ENCODE measurements around the gene MTURN.
"Not testable (repeated sequence)": the region's sequence is repeated elsewhere in the genome, so short reads cannot be mapped to it uniquely, and the experiment has no call there.

MTURN gene

DNA sequence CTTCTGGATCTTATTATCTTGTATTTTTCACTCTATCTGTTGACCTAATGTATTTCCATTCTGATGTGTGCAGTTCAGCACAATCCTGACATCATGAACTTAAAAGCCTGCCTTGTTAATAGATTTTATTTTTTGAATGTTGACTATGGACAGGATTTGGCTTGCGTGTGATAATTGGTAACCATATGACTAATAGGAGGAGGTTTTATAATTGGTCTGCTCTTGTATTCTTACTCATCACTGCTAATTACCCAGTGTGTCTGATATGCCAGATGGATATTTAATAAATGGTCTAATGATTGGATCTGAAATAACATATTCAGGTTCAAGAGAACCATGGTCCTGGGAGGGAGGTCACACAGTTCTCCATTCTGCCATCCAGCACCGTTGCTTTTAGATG is 45.9 kb downstream of the MTURN start:
- no peak for DNase-seq (ENCODE audit: low spot score)

- no peak for DNase-seq (ENCODE audit: low spot score)
Observed at GRCh38 chr7:30181211-30181610, 46.4 kb downstream of the MTURN start.

GRCh38 chr7:30181736-30182522 is 47.1 kb downstream of the MTURN start:
- no peak for DNase-seq (ENCODE audit: low spot score)

DNA sequence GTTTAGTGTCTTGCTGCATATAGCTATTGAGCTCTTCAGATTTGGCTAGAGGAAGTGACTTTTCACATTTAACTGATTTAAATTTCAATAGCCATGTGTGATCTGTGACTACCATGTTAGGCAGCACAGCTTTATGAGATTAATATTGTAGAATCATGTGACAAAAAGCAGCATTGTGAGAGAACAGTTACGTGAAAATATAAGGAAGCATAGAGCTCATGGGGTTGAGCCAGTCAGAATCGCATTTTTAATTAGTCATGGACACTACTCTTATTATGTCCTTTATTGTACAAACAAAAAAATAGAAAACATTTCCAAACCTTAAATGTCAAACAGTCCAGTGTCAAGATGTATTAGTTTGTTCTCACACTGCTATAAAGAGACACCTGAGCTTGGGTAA is 48.0 kb downstream of the MTURN start:
- no peak for DNase-seq (ENCODE audit: low spot score)

DNA sequence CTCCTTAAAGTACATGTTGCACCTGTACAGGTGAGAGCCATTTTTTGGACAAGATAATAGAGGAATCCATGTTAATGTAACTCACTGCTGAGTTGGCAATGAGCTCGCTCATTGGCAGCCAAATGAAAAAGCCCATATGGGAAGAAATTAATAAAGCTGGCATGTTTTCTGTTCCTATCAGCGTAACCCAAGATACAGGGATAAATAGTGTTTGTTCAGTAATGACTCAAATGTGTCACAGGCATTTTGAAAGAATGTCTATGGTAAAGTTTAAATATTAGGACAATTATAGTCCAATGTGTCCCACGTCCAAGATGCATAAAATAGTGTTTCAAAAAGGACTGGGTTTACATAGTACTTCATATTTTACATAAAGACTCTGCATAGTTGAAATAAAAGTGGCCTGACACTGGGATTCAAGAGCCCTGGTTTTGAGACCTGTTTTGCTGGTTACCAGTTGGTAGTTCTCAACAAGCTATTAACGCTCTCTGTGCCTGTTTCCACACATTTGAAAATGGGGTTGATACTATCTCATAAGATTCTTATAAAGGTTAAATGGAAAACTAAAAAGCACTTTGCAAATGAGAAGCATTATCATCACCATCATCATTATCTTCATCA is 49.1 kb downstream of the MTURN start:
- no peak for DNase-seq (ENCODE audit: low spot score)

DNA sequence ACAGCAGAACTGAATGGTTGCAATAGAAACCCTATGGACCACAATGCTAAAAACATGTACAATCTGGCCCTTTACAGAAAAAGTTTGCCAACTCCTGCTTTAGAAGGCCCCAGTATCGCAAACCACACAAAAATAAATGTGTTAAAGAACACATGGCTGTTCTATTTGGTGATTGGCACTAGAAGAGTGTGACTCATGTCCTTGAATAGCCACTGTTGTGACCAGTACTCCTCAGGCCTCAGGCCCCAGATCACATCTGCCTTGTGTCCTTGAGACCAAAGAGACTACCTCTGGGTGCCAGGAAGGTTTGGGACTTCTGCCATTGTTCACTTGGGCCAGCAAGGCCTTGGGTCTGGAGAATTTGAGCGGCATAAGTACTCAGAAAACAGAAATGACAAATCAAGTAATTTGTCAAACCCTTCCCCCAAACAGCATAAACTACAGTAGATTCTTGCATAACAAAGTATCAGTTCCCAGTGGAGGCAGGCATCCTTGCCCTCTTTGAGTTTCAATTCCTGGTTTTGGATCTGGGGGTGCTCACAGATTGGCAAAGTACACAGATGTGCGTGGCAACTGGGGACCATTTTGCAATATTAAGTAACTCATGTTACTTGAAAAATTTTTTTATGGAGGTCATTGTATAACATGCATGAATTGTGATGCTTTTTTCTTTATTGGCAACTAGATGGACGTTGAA is 50.2 kb downstream of the MTURN start:
- DNase-seq (ENCODE audit: low spot score), result no peak

DNA sequence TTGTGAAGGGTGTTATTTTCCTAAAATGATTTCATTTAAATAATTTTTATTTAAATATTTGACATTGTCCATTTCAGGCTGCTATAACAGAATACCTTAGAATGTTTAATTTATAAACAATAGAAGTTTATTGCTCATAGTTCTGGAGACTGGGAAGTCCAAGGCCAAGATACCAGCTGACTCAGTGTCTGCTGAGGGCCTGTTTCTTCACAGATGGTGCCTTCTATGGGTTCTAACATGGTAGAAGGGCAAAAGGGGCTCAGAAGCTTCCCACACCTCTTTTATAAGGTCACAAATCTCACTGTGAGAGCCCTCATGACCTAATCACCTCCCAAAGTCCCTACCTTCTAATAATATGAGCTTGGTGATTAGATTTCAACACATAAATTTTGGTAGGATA is 50.7 kb downstream of the MTURN start:
- no peak for DNase-seq (ENCODE audit: low spot score)

GRCh38 chr7:30186725-30187124 is 51.9 kb downstream of the MTURN start:
- DNase-seq (ENCODE audit: low spot score), result no peak

- DNase-seq (ENCODE audit: low spot score), result no peak
Observed at GRCh38 chr7:30187513-30187912, 52.7 kb downstream of the MTURN start.

DNA sequence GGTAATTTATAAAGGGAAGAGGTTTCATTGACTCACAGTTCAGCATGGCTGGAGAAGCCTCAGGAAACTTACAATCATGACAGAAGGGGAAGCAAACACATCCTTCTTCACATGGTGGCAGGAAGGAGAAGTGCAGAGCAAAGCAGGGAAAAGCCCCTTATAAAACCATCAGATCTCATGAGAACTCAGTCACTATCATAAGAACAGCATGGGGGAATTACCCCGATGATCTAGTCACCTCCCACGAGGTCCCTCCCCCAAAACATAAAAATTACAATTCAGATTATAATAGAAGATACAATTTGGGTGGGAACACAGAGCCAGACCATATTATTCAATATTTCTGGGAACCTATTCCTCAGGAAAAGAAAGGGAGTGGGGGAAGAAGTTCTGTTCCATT is 53.6 kb downstream of the MTURN start:
- not testable (repeated sequence) for DNase-seq (ENCODE audit: low spot score)

- no peak for DNase-seq (ENCODE audit: low spot score)
Observed at GRCh38 chr7:30188811-30189210, 54.0 kb downstream of the MTURN start.

- no peak for DNase-seq (ENCODE audit: low spot score)
Observed at GRCh38 chr7:30191809-30192208, 57.0 kb downstream of the MTURN start.

DNA sequence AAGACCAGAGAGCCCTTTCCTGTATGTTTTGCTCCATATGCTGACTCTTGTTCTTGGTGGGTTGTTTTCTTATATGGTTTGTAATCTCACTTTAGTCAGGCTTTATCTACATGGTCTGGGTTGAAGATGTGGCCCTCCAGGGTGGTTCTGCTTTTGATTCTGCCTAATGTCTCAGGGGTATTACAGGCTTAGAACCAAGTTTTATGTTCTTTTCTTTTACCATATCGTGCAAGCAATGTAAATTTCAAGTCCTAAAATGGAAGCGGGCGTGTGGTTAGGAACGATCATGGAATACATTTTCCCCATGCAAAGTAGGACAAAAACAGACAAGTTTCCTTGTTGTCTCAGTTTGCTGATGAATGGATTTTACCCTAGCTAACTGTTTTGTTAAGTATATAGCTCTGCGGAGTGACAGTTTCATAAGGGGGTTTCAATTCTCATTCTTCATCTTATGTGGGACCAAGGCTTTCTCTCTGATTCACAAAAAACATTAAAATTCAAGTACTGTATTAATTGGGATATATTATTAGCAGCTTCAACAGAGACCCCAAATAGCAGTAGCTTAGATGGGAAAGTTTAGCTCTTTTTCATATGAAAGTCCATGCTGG is 58.7 kb downstream of the MTURN start:
- DNase-seq (ENCODE audit: low spot score), result no peak

DNA sequence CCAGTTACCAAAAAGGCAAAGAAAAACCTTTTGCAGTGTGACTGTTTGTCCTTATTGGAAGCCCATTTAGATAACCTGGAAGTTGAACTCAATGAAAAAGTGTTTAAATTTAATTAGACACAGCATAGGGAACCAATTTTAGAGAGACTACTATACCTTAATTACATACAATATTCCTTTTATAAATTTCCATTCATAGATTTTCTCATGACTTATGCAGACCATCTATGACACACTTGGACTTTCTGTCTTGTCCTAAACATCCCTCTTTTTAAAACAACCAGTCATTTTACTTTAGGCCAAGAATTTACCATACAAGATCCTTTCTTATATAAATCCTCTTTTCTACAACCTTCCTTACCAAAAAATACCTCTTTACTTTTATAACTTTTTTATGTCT is 61.6 kb downstream of the MTURN start:
- DNase-seq (ENCODE audit: low spot score), result no peak

DNA sequence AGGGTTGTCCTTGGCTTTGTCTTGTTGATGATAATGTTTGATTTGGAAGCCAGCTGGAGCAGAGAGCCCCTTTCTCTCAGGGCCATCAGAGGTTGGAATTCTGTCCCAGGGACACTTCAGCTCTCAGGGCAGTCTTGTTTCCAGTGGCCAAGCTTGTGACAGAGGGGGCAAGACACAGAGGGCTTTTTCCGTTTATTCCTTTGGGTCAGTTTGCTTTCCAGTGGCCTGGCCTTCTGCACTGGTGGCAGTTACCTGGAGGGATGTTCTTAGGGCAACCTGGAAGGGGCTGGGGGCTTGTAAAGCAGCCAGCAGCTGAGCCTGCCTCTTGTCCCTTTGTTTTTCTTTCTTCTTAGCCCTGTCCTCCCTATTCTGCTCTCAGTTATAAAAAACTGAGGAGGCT is 62.7 kb downstream of the MTURN start:
- no peak for DNase-seq (ENCODE audit: low spot score)

DNA sequence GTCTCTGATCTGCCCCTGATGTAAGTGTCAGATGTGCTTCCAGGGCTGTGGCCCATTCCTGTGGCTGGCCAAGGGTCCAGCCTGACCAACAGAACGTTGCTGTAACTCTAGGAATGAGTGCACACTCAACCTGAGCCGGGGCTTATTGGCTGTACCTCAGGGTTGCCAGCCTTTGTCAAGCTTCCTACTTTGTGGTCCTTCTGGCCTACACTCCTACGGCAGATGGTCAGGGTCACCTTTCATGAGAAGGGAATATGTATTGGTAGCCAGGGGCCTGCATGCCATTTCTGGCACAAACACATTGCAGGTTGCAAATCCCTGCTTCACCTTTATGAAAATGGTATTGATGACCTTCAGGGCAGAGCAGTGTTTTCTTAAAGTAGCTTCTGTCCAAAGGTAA is 64.5 kb downstream of the MTURN start:
- DNase-seq (ENCODE audit: low spot score), result no peak

DNA sequence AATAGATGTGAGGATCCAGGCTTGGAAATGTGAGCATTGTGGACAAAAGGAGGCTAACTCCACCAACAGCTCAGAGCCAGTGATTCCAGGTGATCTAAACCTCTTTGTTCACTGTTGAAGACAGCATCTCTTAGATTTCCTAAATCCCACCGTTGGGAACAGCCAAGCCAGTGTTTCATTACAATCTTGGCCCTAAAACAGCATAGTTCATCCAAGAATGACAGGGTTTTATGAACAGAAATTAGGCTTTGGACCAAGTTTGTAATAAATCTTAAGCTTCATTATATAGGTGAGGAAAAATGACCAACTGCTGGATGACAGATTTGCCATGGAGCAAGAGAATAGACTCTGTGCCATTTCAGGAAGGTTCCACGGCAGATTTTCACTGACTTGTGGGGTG is 65.8 kb downstream of the MTURN start:
- no peak for DNase-seq (ENCODE audit: low spot score)

DNA sequence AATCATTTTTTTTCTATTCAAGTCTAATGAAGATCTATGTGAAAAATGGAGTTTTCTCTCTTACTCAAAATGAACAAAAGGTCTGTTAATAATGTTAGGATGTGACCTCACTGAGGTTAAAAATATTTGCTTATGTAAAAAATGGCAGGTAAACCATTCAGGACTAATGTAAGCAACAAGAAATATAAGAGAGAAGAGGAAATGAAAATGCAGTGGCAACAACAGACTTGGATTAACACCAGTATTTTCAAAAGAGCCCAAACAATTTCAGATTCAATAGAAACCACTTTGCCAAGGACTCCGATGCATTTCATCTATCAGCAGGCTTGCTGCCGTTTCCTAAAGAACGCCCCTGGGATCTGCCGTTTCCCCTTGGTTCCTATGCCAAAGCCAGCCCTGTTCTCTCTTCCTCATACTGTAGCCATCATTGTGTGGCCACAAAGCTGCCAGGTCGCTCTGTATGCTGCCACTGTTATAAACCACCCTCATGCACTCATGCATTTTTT is 66.4 kb downstream of the MTURN start:
- no peak for DNase-seq (ENCODE audit: low spot score)

DNA sequence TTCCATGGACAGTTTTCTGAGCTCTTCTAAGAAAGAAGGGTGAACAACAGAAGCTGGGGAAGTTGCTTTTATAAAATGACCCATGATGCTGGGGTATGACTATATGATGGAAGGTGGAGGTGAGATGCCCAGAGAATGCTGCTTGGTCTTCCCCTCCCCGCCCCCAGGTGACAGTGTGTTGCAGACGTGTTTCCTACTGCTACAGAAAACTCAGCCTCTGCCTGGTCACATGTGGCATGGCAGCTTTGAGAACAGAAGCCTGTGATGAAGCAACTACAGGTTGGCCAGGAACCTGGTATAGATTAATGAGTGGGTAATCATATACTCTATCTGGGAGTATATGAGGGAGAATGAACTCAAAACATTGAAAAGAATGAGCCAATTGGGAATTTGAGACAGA is 67.1 kb downstream of the MTURN start:
- no peak for DNase-seq (ENCODE audit: low spot score)

- no peak for DNase-seq (ENCODE audit: low spot score)
Observed at GRCh38 chr7:30202671-30203070, 67.9 kb downstream of the MTURN start.

DNA sequence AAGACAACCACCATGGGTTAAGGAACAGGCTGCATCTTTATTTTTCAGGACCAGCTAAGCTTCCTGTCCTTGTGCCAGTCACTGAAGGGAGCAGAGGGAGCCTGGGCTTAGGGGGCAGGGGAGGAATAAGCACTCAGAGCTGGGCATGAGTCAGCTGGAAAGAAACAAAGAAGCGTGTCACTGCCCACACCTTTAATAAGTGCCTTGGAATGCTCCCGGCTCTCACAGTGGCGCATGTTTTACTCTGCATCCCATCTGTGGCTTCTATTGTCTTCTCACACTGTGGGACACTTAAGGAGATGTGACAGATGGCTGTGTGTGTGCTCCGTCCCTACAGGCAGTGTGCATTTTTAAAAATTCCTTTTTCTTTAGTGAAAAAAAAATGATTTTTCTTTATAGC is 71.7 kb downstream of the MTURN start:
- no peak for DNase-seq (ENCODE audit: low spot score)

DNA sequence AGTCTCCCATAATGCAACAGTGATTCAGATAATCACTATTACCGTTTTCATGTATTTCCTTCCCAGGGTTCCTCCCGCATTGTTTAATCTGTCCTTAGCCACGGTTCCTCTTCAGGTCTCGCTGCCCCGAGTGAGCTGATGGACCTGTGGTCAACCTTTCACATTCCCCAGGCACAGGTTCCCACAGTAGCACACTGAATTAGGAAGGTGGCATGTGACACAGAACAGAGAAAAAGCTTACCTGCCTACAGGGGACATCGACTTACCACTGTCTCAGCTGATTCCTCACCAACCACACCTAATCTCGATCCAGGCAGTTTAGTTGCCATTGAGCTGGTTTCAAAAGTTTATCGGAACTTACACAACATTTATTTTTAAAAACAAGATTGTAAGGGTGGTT is 72.2 kb downstream of the MTURN start:
- DNase-seq (ENCODE audit: low spot score), result no peak

- no peak for DNase-seq (ENCODE audit: low spot score)
Observed at GRCh38 chr7:30207376-30207775, 72.6 kb downstream of the MTURN start.

All from hematopoietic multipotent progenitor cell treated with erythropoietin and hydrocortisone succinate and interleukin-3 and kit ligand, for 15 days (in vitro differentiated cells).